LNCAP (cell line): ENCODE results near the gene FCGR2B.

Source experiments
- CTCF ChIP-seq: fragments of 450-650 bp; IDR thresholded peaks from 2 replicates; pipeline ENCODE4 v1.5.1; 2017; ENCODE audit warnings: mild to moderate bottlenecking

Gene FCGR2B

GRCh38 chr1:161722406-161722805 is 59.5 kb downstream of the FCGR2B start:
- no peak for TF ChIP-seq CTCF

- TF ChIP-seq CTCF, result no peak
These were observed 60.7 kb downstream of the FCGR2B start for GRCh38 chr1:161723459-161724141.

GRCh38 chr1:161725908-161726472 is 63.0 kb downstream of the FCGR2B start:
- no peak for TF ChIP-seq CTCF

GRCh38 chr1:161726473-161727255 is 63.7 kb downstream of the FCGR2B start:
- no peak for TF ChIP-seq CTCF

GRCh38 chr1:161727256-161727924 is 64.4 kb downstream of the FCGR2B start:
- TF ChIP-seq CTCF, result no peak
